ENCODE results near the gene CEACAM1.

- TF ChIP-seq HMG20B (CRISPR knock-in tag; conservative IDR thresholded peaks at IDR 0.05), result no peak
- TF ChIP-seq MXD3 (CRISPR knock-in tag; IDR thresholded peaks at IDR 0.05), result no peak
Measured at GRCh38 chr19:42494321-42494720, 34.0 kb downstream of the CEACAM1 start.

Data from HepG2 (cell line).